ENCODE measurements around the gene ZNF573. TPM values are rescaled to one million over a fixed set of nuclear protein-coding genes. Genes with fewer than 3 reads are reported as not detected.

Gene ZNF573
- total and polyA plus RNA-seq, 4 donors: 0.42 to 5.0 (median 4.2) TPM

GRCh38 chr19:37725181-37725580 is 54.2 kb downstream of the ZNF573 start (continued):
- TF ChIP-seq ATF3 (IDR thresholded peaks at IDR 0.05) (no peak), EGR1 (IDR thresholded peaks at IDR 0.05; ENCODE audit: low read depth in 2 of 2) (no peak), RAD21 (IDR thresholded peaks at IDR 0.05) (no peak), JUND (IDR thresholded peaks at IDR 0.05) (no peak), SP1 (IDR thresholded peaks at IDR 0.05) (no peak)

- DNase-seq (ENCODE audit: low spot score): no peak
These were observed 59.5 kb downstream of the ZNF573 start for GRCh38 chr19:37719927-37720265.

GRCh38 chr19:37719111-37719926 is 60.1 kb downstream of the ZNF573 start, which contains the start of gene ZNF607:
Gene ZNF607 (minus strand): TSS chr19:37719761. CDS start chr19:37711618, 8,143 bp downstream.
- peak within 1 kb of the TSS; percentile 70 to 75 (median 73) for H3K4me3 ChIP-seq (ENCODE audit: low read depth in 1 of 3, low read length in 3 of 3)
- H3K9ac ChIP-seq (ENCODE audit: low read depth in 1 of 2, low read length in 2 of 2): peak within 1 kb of the TSS in 1 of 2 donors; percentile 36
- 2% methylated on average over 54 of the region's 54 CpGs for WGBS
- no peaks in the 10 kb centered on the region for H3K4me1 ChIP-seq (ENCODE audit: control insufficient read depth in 4 of 4, insufficient read depth in 4 of 4, low read length in 3 of 4)
- H3K27ac ChIP-seq (ENCODE audit: low read depth in 1 of 2, low read length in 2 of 2): peak within 1 kb of the TSS; percentile 48 to 54
- DNase-seq (ENCODE audit: low spot score): peak; percentile 90
- H3K9me3 ChIP-seq (ENCODE audit: control insufficient read depth in 4 of 4, low read length in 3 of 4): peaks cover 10 to 24% (median 16%) of the 10 kb centered on the region in 4 donors
- no peak for TF ChIP-seq HNF4A (conservative IDR thresholded peaks at IDR 0.05)
- TF ChIP-seq, protein P1, sequence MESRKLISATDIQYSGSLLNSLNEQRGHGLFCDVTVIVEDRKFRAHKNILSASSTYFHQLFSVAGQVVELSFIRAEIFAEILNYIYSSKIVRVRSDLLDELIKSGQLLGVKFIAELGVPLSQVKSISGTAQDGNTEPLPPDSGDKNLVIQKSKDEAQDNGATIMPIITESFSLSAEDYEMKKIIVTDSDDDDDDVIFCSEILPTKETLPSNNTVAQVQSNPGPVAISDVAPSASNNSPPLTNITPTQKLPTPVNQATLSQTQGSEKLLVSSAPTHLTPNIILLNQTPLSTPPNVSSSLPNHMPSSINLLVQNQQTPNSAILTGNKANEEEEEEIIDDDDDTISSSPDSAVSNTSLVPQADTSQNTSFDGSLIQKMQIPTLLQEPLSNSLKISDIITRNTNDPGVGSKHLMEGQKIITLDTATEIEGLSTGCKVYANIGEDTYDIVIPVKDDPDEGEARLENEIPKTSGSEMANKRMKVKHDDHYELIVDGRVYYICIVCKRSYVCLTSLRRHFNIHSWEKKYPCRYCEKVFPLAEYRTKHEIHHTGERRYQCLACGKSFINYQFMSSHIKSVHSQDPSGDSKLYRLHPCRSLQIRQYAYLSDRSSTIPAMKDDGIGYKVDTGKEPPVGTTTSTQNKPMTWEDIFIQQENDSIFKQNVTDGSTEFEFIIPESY (IDR thresholded peaks at IDR 0.05): no peak
- TF ChIP-seq SP1 (IDR thresholded peaks at IDR 0.05): no peak
- no peak for TF ChIP-seq JUND (IDR thresholded peaks at IDR 0.05)
- TF ChIP-seq FOXA2 (IDR thresholded peaks at IDR 0.05): no peak
- peak; percentile 30 for TF ChIP-seq CTCF (IDR thresholded peaks at IDR 0.05; ENCODE audit: low read depth, low read length, missing input control)
- TF ChIP-seq, protein P2, sequence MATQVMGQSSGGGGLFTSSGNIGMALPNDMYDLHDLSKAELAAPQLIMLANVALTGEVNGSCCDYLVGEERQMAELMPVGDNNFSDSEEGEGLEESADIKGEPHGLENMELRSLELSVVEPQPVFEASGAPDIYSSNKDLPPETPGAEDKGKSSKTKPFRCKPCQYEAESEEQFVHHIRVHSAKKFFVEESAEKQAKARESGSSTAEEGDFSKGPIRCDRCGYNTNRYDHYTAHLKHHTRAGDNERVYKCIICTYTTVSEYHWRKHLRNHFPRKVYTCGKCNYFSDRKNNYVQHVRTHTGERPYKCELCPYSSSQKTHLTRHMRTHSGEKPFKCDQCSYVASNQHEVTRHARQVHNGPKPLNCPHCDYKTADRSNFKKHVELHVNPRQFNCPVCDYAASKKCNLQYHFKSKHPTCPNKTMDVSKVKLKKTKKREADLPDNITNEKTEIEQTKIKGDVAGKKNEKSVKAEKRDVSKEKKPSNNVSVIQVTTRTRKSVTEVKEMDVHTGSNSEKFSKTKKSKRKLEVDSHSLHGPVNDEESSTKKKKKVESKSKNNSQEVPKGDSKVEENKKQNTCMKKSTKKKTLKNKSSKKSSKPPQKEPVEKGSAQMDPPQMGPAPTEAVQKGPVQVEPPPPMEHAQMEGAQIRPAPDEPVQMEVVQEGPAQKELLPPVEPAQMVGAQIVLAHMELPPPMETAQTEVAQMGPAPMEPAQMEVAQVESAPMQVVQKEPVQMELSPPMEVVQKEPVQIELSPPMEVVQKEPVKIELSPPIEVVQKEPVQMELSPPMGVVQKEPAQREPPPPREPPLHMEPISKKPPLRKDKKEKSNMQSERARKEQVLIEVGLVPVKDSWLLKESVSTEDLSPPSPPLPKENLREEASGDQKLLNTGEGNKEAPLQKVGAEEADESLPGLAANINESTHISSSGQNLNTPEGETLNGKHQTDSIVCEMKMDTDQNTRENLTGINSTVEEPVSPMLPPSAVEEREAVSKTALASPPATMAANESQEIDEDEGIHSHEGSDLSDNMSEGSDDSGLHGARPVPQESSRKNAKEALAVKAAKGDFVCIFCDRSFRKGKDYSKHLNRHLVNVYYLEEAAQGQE (IDR thresholded peaks at IDR 0.05): no peak
- peak in 1 of 2 donors; percentile 24 for TF ChIP-seq RAD21 (IDR thresholded peaks at IDR 0.05)
- TF ChIP-seq FOXA1 (IDR thresholded peaks at IDR 0.05): no peak
- peak in 1 of 2 donors; percentile 12 for TF ChIP-seq GABPA (IDR thresholded peaks at IDR 0.05 in 1 of 2, conservative IDR thresholded peaks at IDR 0.05 in 1 of 2)
- no peak for TF ChIP-seq HNF4G (IDR thresholded peaks at IDR 0.05)
- TF ChIP-seq ATF3 (IDR thresholded peaks at IDR 0.05): no peak
- H3K36me3 ChIP-seq (ENCODE audit: control insufficient read depth in 4 of 4, insufficient read depth in 3 of 4, low read depth in 1 of 4, low read length in 3 of 4): no peaks in the 10 kb centered on the region
- H3K27me3 ChIP-seq (ENCODE audit: control insufficient read depth in 4 of 4, insufficient read depth in 4 of 4, low read length in 3 of 4): no peaks in the 10 kb centered on the region

More at GRCh38 chr19:37719927-37720265, 59.5 kb downstream of the ZNF573 start:
- Histone ChIP-seq H3K4me1 (ENCODE audit: control insufficient read depth in 4 of 4, insufficient read depth in 4 of 4, low read length in 3 of 4) (no peaks in the 10 kb centered on the region), H3K36me3 (ENCODE audit: control insufficient read depth in 4 of 4, insufficient read depth in 3 of 4, low read depth in 1 of 4, low read length in 3 of 4) (no peaks in the 10 kb centered on the region), H3K9ac (ENCODE audit: low read depth in 1 of 2, low read length in 2 of 2) (no peak overlapping the region), H3K9me3 (ENCODE audit: control insufficient read depth in 4 of 4, low read length in 3 of 4) (peaks cover 12 to 25% (median 18%) of the 10 kb centered on the region in 4 donors), H3K4me3 (ENCODE audit: low read depth in 1 of 3, low read length in 3 of 3) (peak overlapping the region; percentile 70 to 75 (median 73)), H3K27ac (ENCODE audit: low read depth in 1 of 2, low read length in 2 of 2) (peak overlapping the region in 1 of 2 donors; percentile 54), H3K27me3 (ENCODE audit: control insufficient read depth in 4 of 4, insufficient read depth in 4 of 4, low read length in 3 of 4) (no peaks in the 10 kb centered on the region)
- TF ChIP-seq GABPA (IDR thresholded peaks at IDR 0.05 in 1 of 2, conservative IDR thresholded peaks at IDR 0.05 in 1 of 2) (peak in 1 of 2 donors; percentile 8), CTCF (IDR thresholded peaks at IDR 0.05; ENCODE audit: low read depth, low read length, missing input control) (no peak)
- WGBS: 12% methylated on average over 8 of the region's 8 CpGs
